HG03558 (cell line): ENCODE results near the gene SPON1.

Experiments used
- ATAC-seq: cut with Tn5 transposase; IDR thresholded peaks from one replicate; pipeline ENCODE4 v1.9.1; 2021; ENCODE audit warnings: moderate number of reproducible peaks; ENCODE audit not compliant: unreplicated experiment; ENCODE audit errors: extremely low read depth

Gene SPON1

DNA sequence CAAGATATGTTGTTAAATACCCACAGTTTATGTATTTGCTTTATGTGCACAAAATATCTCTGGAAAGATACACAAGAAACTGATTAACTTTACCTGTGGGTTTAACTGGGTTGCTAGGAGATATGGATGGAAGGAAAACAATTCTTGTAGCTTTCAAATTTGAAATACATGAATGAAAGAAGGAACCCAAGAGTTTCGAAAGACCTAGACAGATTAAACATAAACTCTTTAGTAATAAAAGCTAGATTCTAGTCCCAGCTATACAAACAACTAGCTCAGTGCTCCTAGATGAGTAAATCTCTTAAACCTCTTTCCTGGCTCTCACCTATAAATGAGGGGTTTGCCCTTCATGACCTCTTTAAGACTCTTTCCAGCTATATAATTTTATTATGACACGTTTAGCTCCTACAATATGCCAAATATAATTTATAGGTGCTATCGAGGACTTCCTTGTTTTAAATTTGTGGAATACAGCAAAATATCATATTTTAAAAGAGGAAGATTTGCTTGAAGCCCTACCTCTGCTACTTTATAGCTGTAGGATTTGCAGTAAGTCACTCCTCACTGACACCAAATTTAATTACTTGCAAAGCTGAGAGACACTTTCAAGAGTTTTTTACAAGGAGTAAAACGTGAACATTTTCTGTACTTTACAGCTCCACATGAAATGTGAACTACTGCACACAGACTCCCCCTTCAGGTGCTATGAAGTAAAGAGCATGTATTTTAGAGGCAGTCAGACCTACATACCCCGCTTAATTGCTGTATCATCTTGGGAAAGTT, 345.8 kb downstream of the SPON1 start:
- ATAC-seq = no peak

DNA sequence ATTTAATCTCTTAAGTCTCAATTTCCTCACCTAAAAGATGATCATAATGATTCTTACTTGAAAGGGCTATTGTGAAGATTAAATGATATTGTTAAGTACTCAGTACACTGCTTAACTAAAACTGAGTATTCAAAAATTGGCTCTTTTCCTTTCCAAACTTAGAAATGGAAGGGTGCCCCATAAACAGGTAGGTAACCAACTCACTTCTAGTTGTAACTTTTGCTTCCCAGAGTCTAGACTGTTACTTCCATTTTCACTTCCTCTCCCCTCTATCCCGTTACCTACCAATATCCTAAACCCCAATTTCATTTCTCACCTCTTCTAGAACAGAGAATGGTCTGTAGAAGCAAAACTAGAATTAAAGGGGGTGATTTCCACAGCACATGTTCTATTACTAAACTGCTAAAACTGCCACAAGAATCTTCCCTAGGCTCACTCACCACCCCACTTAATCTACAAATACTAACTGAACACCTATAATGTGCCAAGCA, 346.4 kb downstream of the SPON1 start:
- no peak for ATAC-seq

DNA sequence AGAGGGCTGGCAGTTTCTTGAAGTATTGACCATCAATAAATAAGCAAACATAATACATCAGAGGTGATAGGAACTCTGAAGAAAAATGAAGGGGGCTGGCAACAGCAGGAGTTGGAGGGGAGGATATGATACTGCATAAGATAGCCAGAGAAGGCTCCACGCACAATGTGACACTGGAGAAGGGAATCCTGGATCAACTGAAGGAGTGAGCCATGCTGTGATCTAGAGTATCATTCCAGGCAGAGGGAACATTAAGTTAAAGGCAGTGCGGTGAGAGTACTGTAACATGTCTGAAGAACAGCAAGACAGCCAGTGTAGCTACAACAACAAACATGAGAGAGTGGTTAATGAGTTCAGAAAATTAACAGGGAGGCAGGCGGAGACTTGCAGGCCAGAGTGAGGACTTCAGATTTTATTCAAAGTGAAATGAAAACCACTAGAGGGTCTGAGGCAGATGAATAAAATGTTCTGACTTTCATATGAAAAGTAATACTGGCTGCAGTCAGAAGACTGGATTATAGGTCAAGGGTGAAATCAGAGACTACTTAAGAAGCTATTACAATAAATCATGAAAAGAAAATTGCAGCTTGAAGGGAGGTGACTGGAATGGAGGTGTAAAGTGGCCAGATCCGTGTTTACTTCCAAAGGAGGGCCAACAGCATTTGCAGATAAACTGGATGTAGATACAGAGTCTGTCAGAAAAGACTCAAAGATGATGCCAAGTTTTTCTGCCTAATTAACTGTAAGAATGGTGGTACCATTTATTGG, 347.1 kb downstream of the SPON1 start:
- ATAC-seq = no peak

DNA sequence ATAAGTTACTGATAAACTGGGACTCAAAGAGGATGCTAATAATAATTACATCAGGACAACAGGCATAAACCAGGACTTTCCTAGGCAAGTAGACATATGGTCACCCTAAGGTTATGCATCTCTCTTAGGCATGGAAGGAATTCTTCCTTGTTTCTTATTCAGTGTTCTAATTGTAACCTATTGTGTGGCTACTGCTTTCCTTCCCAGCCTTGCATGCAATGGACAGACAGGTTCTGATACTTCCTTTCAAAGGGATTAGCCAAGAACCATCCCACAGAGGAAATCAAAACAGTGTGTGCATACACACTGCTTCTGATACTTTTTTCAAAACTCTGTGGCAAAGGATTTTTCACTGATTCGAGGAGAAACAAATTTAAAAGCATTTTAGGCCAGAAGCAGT, 348.2 kb downstream of the SPON1 start:
- no peak for ATAC-seq

DNA sequence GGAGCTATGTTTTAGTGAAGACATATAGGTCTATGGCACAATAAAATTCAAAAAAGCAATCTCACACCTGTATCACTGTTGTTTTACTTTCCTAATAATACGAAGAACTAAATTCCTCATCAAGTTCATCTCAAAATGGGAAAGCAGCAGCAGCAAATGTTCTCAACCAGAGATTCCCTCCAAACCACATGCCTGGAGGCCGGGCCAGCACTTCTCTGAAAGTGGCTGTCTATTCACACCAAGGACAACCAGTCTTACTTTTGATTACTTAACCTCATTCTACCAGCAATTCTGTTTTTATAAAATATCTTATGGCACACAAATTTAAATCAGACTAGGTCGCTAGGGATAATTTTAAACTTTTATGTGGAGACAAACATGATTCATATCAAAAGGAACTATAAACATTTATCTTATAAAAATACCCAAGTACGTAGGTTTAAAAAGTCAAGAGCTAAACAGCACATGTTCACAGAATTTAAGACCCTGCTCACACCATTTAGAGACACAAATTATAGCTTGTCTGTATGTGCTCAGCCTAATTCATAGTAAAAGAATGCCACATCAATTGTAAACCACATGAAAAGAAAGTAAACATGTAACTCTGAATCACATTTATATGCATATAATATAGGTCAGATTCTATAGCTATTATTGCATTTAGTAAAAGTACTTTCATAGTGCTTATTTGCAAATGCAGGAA, 350.4 kb downstream of the SPON1 start:
- ATAC-seq = no peak

DNA sequence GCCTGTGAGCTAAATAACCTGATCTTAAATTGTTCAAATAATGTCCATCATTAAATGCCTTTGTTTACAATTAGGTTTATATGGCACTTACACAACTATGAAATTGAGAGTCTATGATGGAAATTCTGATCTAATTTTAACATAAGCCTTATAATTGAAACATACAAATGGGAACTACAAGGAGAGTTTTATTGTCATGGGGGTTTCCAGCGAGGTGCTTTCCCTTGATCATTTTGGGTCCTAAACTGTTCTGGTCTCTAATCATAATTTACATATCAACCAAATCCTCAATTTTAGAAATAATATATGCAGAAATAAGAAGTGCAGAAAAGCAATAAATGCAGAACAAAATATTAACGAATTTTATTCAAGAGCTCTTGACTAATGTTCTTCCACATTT, 351.6 kb downstream of the SPON1 start:
- ATAC-seq = no peak

DNA sequence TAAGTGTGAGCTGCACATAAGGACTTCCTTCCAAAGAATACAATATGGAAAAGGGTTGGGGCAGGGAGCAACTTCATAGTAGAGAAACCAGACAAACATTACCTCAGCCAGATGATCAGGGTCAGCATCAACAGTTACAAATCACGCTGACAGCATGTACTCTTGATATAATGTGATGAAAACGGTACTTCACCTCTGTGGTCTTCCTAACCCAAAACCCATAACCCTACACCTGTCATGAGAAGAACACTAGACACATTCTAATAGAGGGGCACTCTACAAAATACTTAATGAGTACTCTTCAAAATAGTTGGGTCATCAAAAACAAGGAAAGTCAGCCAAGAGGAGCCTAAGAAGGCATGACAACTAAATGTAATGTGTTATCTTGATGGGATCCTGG, 352.6 kb downstream of the SPON1 start:
- ATAC-seq = no peak
